Measurements from ENCODE around the gene CDC25A.

DNA sequence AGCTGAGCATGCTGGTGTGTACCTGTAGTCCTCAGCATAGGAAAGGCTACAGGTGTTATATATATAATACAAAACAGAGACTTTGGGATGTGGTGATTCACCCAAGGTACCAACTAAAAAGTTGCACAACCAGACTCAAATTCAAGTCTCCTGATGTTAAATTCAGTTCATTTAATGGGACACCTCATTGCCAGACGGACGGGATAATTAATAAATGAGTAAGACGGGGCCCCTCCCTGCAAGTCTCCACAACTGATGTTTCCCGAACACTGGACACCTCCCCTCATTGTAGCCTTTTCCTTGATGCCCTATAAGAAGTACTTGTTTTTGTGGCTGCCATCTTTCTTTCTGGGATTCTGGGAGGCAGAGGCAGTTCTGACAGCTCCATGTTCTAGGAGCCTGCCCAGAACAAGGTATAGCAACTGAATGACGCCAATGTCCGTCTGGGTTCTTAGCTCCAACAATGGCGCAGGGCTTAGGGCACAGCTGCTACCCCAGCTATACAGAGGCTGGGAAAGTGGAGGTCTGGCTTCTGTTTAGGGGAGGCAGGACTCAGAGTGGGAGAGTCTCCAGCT, 50.7 kb downstream of the CDC25A start:
- no peak for TF ChIP-seq EP300 (IDR thresholded peaks at IDR 0.05; ENCODE audit: low read depth)
- no peak for TF ChIP-seq POLR2A (IDR thresholded peaks at IDR 0.05)
